SK-N-SH (cell line): ENCODE data around the gene GPR42.

Source experiments
- EP300 ChIP-seq, 2 experiments: IDR thresholded peaks; 2 replicates each; pipeline versions ENCODE4 v1.4.0 to v1.6.1; 2012; ENCODE audit warnings: borderline replicate concordance in 1 of 2, low read depth in 1 of 2, low read length in 1 of 2
- MEF2A ChIP-seq: IDR thresholded peaks from 2 replicates; pipeline ENCODE4 v1.4.0; 2012; ENCODE audit warnings: low read depth, borderline replicate concordance
- POLR2AphosphoS5 ChIP-seq: IDR thresholded peaks from 2 replicates; pipeline ENCODE4 v1.6.1; 2012; ENCODE audit warnings: low read depth, low read length
- SIN3A ChIP-seq: IDR thresholded peaks from 2 replicates; pipeline ENCODE4 v1.6.1; 2012; ENCODE audit warnings: low read depth, mild to moderate bottlenecking, low read length, moderate library complexity, borderline replicate concordance
- SMC3 ChIP-seq: IDR thresholded peaks from 2 replicates; pipeline ENCODE4 v1.6.1; 2012; ENCODE audit warnings: low read depth, low read length, improper control_type of control experiment
- TAF1 ChIP-seq: IDR thresholded peaks from 2 replicates; pipeline ENCODE4 v1.6.1; 2012; ENCODE audit warnings: low read depth, mild to moderate bottlenecking, low read length, moderate library complexity, borderline replicate concordance
- TF ChIP-seq, protein P1 (sequence below): fragments of 200-600 bp; sonication (generic); IDR thresholded peaks from 2 replicates; pipeline ENCODE4 v1.6.1; 2017; ENCODE audit warnings: antibody characterized with exemption, mild to moderate bottlenecking, moderate library complexity
- TF ChIP-seq, protein P2 (sequence below): fragments of 150-350 bp; IDR thresholded peaks from 2 replicates; pipeline ENCODE4 v1.6.1; 2017; ENCODE audit warnings: antibody characterized with exemption, low read length, low read depth, borderline replicate concordance
- TF ChIP-seq, protein P3 (sequence below): IDR thresholded peaks from 2 replicates; pipeline ENCODE4 v1.6.1; 2012; ENCODE audit warnings: mild to moderate bottlenecking, low read depth, low read length, moderate library complexity

DNA sequence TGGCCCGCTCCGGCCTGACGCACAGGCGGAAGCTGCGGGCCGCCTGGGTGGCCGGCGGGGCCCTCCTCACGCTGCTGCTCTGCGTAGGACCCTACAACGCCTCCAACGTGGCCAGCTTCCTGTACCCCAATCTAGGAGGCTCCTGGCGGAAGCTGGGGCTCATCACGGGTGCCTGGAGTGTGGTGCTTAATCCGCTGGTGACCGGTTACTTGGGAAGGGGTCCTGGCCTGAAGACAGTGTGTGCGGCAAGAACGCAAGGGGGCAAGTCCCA, 18.8 kb upstream of the GPR42 start:
- TF ChIP-seq SIN3A (no peak), POLR2AphosphoS5 (no peak), MEF2A (no peak), SMC3 (no peak), TAF1 (no peak), EP300 (IDR thresholded peaks at IDR 0.05; ENCODE audit: borderline replicate concordance in 1 of 2, low read depth in 1 of 2, low read length in 1 of 2) (no peak)
- TF ChIP-seq, protein P1, sequence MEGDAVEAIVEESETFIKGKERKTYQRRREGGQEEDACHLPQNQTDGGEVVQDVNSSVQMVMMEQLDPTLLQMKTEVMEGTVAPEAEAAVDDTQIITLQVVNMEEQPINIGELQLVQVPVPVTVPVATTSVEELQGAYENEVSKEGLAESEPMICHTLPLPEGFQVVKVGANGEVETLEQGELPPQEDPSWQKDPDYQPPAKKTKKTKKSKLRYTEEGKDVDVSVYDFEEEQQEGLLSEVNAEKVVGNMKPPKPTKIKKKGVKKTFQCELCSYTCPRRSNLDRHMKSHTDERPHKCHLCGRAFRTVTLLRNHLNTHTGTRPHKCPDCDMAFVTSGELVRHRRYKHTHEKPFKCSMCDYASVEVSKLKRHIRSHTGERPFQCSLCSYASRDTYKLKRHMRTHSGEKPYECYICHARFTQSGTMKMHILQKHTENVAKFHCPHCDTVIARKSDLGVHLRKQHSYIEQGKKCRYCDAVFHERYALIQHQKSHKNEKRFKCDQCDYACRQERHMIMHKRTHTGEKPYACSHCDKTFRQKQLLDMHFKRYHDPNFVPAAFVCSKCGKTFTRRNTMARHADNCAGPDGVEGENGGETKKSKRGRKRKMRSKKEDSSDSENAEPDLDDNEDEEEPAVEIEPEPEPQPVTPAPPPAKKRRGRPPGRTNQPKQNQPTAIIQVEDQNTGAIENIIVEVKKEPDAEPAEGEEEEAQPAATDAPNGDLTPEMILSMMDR: no peak
- TF ChIP-seq, protein P2, sequence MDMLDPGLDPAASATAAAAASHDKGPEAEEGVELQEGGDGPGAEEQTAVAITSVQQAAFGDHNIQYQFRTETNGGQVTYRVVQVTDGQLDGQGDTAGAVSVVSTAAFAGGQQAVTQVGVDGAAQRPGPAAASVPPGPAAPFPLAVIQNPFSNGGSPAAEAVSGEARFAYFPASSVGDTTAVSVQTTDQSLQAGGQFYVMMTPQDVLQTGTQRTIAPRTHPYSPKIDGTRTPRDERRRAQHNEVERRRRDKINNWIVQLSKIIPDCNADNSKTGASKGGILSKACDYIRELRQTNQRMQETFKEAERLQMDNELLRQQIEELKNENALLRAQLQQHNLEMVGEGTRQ: no peak
- TF ChIP-seq, protein P3, sequence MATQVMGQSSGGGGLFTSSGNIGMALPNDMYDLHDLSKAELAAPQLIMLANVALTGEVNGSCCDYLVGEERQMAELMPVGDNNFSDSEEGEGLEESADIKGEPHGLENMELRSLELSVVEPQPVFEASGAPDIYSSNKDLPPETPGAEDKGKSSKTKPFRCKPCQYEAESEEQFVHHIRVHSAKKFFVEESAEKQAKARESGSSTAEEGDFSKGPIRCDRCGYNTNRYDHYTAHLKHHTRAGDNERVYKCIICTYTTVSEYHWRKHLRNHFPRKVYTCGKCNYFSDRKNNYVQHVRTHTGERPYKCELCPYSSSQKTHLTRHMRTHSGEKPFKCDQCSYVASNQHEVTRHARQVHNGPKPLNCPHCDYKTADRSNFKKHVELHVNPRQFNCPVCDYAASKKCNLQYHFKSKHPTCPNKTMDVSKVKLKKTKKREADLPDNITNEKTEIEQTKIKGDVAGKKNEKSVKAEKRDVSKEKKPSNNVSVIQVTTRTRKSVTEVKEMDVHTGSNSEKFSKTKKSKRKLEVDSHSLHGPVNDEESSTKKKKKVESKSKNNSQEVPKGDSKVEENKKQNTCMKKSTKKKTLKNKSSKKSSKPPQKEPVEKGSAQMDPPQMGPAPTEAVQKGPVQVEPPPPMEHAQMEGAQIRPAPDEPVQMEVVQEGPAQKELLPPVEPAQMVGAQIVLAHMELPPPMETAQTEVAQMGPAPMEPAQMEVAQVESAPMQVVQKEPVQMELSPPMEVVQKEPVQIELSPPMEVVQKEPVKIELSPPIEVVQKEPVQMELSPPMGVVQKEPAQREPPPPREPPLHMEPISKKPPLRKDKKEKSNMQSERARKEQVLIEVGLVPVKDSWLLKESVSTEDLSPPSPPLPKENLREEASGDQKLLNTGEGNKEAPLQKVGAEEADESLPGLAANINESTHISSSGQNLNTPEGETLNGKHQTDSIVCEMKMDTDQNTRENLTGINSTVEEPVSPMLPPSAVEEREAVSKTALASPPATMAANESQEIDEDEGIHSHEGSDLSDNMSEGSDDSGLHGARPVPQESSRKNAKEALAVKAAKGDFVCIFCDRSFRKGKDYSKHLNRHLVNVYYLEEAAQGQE: no peak
